ENCODE data around the gene LCN15. TPM values are rescaled to one million over a fixed set of nuclear protein-coding genes. Genes with fewer than 3 reads are reported as not detected.
A peak's percentile ranks its signal among the peaks of the same experiment; 100 is the strongest.

The LCN15 gene
- total RNA-seq, 4 donors from 2014 or later = not detected

GRCh38 chr9:136793086-136793946 is 29.0 kb upstream of the LCN15 start:
- Histone ChIP-seq H3K36me3 (no peaks in the 10 kb centered on the region), H3K4me3 (no peak overlapping the region), H3K27me3 (no peaks in the 10 kb centered on the region), H3K9me3 (no peaks in the 10 kb centered on the region), H3K4me1 (peaks cover 3 to 8% of the 10 kb centered on the region in 2 donors), H3K27ac (no peak overlapping the region)
- TF ChIP-seq, protein P1, sequence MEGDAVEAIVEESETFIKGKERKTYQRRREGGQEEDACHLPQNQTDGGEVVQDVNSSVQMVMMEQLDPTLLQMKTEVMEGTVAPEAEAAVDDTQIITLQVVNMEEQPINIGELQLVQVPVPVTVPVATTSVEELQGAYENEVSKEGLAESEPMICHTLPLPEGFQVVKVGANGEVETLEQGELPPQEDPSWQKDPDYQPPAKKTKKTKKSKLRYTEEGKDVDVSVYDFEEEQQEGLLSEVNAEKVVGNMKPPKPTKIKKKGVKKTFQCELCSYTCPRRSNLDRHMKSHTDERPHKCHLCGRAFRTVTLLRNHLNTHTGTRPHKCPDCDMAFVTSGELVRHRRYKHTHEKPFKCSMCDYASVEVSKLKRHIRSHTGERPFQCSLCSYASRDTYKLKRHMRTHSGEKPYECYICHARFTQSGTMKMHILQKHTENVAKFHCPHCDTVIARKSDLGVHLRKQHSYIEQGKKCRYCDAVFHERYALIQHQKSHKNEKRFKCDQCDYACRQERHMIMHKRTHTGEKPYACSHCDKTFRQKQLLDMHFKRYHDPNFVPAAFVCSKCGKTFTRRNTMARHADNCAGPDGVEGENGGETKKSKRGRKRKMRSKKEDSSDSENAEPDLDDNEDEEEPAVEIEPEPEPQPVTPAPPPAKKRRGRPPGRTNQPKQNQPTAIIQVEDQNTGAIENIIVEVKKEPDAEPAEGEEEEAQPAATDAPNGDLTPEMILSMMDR (IDR thresholded peaks at IDR 0.05) = no peak
- TF ChIP-seq POLR2A (IDR thresholded peaks at IDR 0.05) = no peak
- DNase-seq = no peak
- intact Hi-C loops (cut with DNase I; ENCODE audit: low total_unique reads) = no loop called here

GRCh38 chr9:136792321-136793085 is 28.2 kb upstream of the LCN15 start:
- intact Hi-C loops (cut with DNase I; ENCODE audit: low total_unique reads) = no loop called here
- TF ChIP-seq, protein P1 (IDR thresholded peaks at IDR 0.05) = no peak
- TF ChIP-seq POLR2A (IDR thresholded peaks at IDR 0.05) = no peak
- Histone ChIP-seq H3K9me3 (no peaks in the 10 kb centered on the region), H3K4me3 (no peak overlapping the region), H3K4me1 (peaks cover 3 to 8% of the 10 kb centered on the region in 2 donors), H3K27me3 (no peaks in the 10 kb centered on the region), H3K27ac (peak overlapping the region in 1 of 2 donors; percentile 91), H3K36me3 (no peaks in the 10 kb centered on the region)
- DNase-seq = no peak

DNA sequence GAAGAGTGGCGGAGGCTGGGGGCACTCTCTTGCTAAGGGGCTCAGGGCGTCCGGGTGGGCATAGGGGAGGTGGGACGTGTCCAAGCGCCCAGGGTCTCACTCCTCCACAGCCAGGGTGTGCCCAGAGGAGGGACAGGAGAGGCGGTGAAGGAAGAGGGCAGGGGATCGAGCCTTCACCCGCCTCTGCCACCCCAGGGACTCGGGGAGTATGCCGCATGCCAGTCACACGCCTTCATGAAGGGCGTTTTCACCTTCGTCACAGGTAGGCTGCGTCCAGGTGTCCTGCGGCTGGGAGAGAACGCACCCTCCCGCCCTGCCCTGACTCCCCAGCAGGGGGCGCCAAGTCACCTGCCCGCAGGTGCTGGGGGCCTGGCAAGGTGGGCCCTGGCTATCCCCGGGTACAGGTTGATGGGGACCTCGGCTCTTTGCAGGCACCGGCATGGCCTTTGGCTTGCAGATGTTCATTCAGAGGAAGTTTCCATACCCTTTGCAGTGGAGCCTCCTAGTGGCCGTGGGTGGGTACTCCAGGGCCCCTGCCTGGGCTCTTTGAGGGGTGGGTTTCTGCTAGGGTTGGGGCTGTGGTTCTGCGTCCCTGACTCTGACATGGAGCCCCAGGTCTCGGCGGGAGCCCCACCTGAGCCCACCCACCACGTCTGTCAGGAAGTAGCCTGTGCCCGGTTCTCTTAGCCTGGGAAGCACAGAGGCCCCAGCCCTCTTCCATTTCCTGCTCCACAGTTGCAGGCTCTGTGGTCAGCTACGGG is 27.4 kb upstream of the LCN15 start:
- peaks cover 3 to 8% of the 10 kb centered on the region in 2 donors for H3K4me1 ChIP-seq
- H3K36me3 ChIP-seq = no peaks in the 10 kb centered on the region
- intact Hi-C loops (cut with DNase I; ENCODE audit: low total_unique reads) = no loop called here
- H3K27ac ChIP-seq = peak overlapping the region; percentile 91 to 96
- peak; percentile 57 to 65 for DNase-seq
- TF ChIP-seq, protein P1 (IDR thresholded peaks at IDR 0.05) = peak in 3 of 4 experiments; percentile 51 to 63 (median 54)
- no peak for TF ChIP-seq POLR2A (IDR thresholded peaks at IDR 0.05)
- H3K4me3 ChIP-seq = peak overlapping the region; percentile 76 to 84
- no peaks in the 10 kb centered on the region for H3K9me3 ChIP-seq
- H3K27me3 ChIP-seq = no peaks in the 10 kb centered on the region

- peak; percentile 100 for DNase-seq
- Histone ChIP-seq H3K27me3 (no peaks in the 10 kb centered on the region), H3K4me3 (peak within 1 kb of the TSS; percentile 76 to 84), H3K4me1 (peaks cover 3 to 8% of the 10 kb centered on the region in 2 donors), H3K36me3 (no peaks in the 10 kb centered on the region), H3K9me3 (no peaks in the 10 kb centered on the region), H3K27ac (peak within 1 kb of the TSS; percentile 91 to 96)
- intact Hi-C loops (cut with DNase I; ENCODE audit: low total_unique reads) = no loop called here
- TF ChIP-seq, protein P1 (IDR thresholded peaks at IDR 0.05) = peak in 1 of 4 experiments; percentile 16
- peak; percentile 43 to 81 for TF ChIP-seq POLR2A (IDR thresholded peaks at IDR 0.05)
These were observed 26.6 kb upstream of the LCN15 start, which contains the start of gene TMEM141 for GRCh38 chr9:136790640-136791515. Gene TMEM141, plus strand, starts transcription at chr9:136791344. Its CDS starts 27 bp downstream, at chr9:136791371.
